GM18498 (cell line): ENCODE results near the gene NT5C1A.

Experiments used
- ATAC-seq: cut with Tn5 transposase; IDR thresholded peaks from one replicate; pipeline ENCODE4 v1.9.1; 2021; ENCODE audit warnings: mild to moderate bottlenecking, moderate library complexity; ENCODE audit not compliant: unreplicated experiment

NT5C1A gene

GRCh38 chr1:39639305-39640130 lies 32.4 kb downstream of the NT5C1A start, which contains the start of gene HEYL:
TSS of gene HEYL (minus strand) at chr1:39639643. CDS start at chr1:39639625, 18 bp downstream.
- no peak for ATAC-seq

GRCh38 chr1:39638965-39639304 lies 33.0 kb downstream of the NT5C1A start:
- no peak for ATAC-seq

- no peak for ATAC-seq
These were observed 34.5 kb downstream of the NT5C1A start for GRCh38 chr1:39637361-39637760.

- ATAC-seq, result no peak
These were observed 36.1 kb downstream of the NT5C1A start for GRCh38 chr1:39635871-39636210.

- ATAC-seq, result no peak
These were observed 36.6 kb downstream of the NT5C1A start for GRCh38 chr1:39635205-39635870.

- no peak for ATAC-seq
These were observed 38.5 kb downstream of the NT5C1A start for GRCh38 chr1:39633422-39633821.

- ATAC-seq, result no peak
These were observed 39.1 kb downstream of the NT5C1A start for GRCh38 chr1:39632682-39633417.

GRCh38 chr1:39632323-39632681 lies 39.6 kb downstream of the NT5C1A start:
- no peak for ATAC-seq

GRCh38 chr1:39631361-39632322 lies 40.3 kb downstream of the NT5C1A start:
- ATAC-seq, result no peak

- no peak for ATAC-seq
These were observed 43.0 kb downstream of the NT5C1A start for GRCh38 chr1:39628807-39629350.

- ATAC-seq, result no peak
These were observed 45.3 kb downstream of the NT5C1A start for GRCh38 chr1:39626646-39627045.

- ATAC-seq, result no peak
These were observed 46.2 kb downstream of the NT5C1A start for GRCh38 chr1:39625462-39626273.

GRCh38 chr1:39625009-39625408 lies 46.9 kb downstream of the NT5C1A start:
- ATAC-seq, result no peak

- ATAC-seq, result no peak
These were observed 48.9 kb downstream of the NT5C1A start for GRCh38 chr1:39623053-39623452.

- no peak for ATAC-seq
These were observed 49.5 kb downstream of the NT5C1A start for GRCh38 chr1:39622427-39622826.

- no peak for ATAC-seq
These were observed 51.2 kb downstream of the NT5C1A start for GRCh38 chr1:39620659-39621165.

- no peak for ATAC-seq
These were observed 54.3 kb downstream of the NT5C1A start for GRCh38 chr1:39617488-39618049.

- no peak for ATAC-seq
These were observed 56.7 kb downstream of the NT5C1A start for GRCh38 chr1:39615086-39615673.

- ATAC-seq, result no peak
These were observed 57.4 kb downstream of the NT5C1A start for GRCh38 chr1:39614488-39614887.
